GM20000 (cell line): ENCODE data around the gene CENPB.

Source experiments
- DNase-seq: peaks from one replicate; pipeline ENCODE4 v3.0.0; 2012; ENCODE audit warnings: low spot score
- CTCF ChIP-seq: IDR thresholded peaks from 2 replicates; pipeline ENCODE4 v1.5.1; 2012; ENCODE audit warnings: mild to moderate bottlenecking, control low read depth; ENCODE audit errors: extremely low read depth, missing control alignments

Gene CENPB

GRCh38 chr20:3781153-3781910 is 5.2 kb downstream of the CENPB start, which contains the start of gene SPEF1:
SPEF1 (minus strand) TSS chr20:3781448; CDS start chr20:3781287, 161 bp downstream.
- peak; percentile 89 for DNase-seq
- TF ChIP-seq CTCF, result peak; percentile 15

DNA sequence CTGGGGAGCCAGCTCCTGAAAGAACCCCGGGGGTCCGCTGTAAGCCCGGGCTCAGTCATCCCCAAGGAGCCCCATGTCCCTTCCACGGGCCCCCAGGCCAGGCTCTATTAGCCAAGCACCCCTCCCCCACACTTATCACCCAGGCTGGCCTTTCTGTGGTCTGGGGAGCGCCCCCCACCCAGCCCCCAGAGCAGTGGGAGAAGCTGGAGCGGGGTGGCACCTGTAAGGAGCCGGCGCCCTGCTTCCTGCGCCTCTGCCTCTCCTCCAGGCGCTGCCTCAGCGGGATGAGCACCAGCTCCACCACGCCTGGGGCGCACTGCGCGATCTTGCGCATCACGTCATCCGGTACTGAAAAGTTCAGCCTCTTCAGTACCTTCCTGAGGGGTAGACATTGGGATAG is 7.6 kb downstream of the CENPB start:
- DNase-seq, result no peak
- TF ChIP-seq CTCF, result no peak

DNA sequence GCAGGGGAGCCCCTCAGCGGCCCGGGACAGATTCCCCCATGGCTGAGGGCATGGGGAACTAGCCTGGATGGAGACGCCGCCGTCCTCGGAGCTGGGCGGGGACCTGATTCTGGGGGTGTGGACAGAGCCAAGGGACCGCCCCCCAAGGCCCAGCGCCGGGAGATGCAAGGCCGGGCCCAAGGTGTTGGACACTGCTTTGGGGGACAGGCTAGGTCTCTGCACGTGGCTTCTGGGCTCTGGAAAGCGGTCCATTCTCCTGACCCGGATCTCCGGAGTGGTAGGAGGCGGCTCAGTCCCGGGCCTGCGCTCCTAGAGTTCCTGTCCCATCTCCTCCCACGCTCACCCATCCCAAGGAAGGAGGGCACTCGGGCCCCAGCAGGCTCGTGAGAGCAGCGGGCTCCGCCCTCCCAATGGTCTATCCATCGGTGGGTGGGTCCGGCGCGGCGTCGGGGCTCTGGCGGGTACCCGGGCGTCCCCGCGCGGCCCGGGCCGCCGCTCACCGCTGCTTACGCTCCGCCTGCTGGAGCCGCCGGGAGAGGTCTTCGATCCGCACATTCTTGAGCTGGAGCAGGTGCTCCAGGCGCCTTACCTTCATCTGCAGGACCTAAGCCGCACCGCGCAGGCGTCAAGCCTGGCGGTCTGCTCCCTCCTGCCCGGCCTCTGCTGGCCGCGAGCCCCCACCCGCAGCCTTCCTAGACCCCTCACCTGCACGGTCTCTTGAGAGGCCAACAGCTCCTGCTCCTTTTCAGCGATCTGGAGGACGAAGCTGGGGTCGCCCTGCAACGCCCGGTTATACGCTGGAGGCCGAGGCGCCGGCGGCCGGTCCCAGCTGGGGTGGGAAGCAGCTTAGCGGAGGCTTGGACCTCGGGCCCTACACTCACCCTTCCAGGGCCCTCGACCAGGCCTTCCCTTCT is 8.6 kb downstream of the CENPB start:
- peak; percentile 69 for DNase-seq

DNA sequence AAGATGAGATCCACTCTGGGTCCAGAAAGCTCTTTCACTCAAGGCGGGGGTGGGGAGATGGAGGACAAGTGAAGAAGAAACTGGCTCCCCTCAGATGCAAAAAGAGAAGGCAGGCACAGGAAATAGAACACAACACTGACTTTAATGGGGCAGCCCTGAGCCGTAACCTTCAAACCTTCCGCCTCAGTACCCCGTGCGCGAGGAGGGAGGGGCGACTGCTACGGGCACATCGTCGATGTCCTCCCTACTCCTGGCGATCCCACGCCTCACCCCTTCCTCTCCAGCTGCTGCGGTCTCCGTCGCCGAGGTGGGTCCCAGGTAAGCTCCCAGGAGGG is 9.2 kb downstream of the CENPB start:
- no peak for DNase-seq

More for the DNA sequence above, 8.6 kb downstream of the CENPB start:
- no peak for TF ChIP-seq CTCF

GRCh38 chr20:3775457-3776108 is 11.0 kb downstream of the CENPB start:
- DNase-seq, result no peak
- no peak for TF ChIP-seq CTCF

More for the DNA sequence above, 9.2 kb downstream of the CENPB start:
- TF ChIP-seq CTCF, result no peak

GRCh38 chr20:3771552-3772058 is 14.9 kb downstream of the CENPB start:
- TF ChIP-seq CTCF, result no peak
- DNase-seq, result no peak
